D721Med (cell line): Measurements from ENCODE around the gene CDH1.

Experiments
- DNase-seq: peaks from one replicate; pipeline ENCODE4 v3.0.0; 2011; ENCODE audit warnings: low spot score; ENCODE audit not compliant: insufficient read length
- FAIRE-seq: peaks from 2 replicates; lab custom pipeline; 2011; peaks lifted over from hg19 to GRCh38; lab: Jason Lieb, UNC
- CTCF ChIP-seq: IDR thresholded peaks from 2 replicates; pipeline ENCODE4 v1.5.1; 2012; ENCODE audit warnings: mild to moderate bottlenecking, control low read depth; ENCODE audit not compliant: insufficient read depth; ENCODE audit errors: missing control alignments

The CDH1 gene

GRCh38 chr16:68869492-68870088 lies 132.5 kb downstream of the CDH1 start:
- no peak for FAIRE-seq
- TF ChIP-seq CTCF = no peak
- DNase-seq = no peak

- FAIRE-seq = no peak
- DNase-seq = no peak
- no peak for TF ChIP-seq CTCF
These were observed 136.8 kb downstream of the CDH1 start for GRCh38 chr16:68873635-68874471.

GRCh38 chr16:68875871-68876270 lies 138.8 kb downstream of the CDH1 start:
- FAIRE-seq (no peak), DNase-seq (no peak)
- no peak for TF ChIP-seq CTCF

- DNase-seq = no peak
- no peak for TF ChIP-seq CTCF
- FAIRE-seq = no peak
These were observed 146.6 kb downstream of the CDH1 start for GRCh38 chr16:68883685-68884084.

- TF ChIP-seq CTCF = no peak
- FAIRE-seq = no peak
- DNase-seq = no peak
These were observed 147.3 kb downstream of the CDH1 start for GRCh38 chr16:68884401-68884800.
